DOHH2 (cell line): ENCODE data around the gene RRP1B.
"Not testable (repeated sequence)": the region's sequence is repeated elsewhere in the genome, so short reads cannot be mapped to it uniquely, and the experiment has no call there.

Experiments used
- H3F3A ChIP-seq: fragments of 200-600 bp; sonication (generic), shearing (Covaris generic); 2 replicates; pipeline ENCODE4 v1.6.0; 2016; ENCODE audit warnings: antibody characterized with exemption, mild to moderate bottlenecking; ENCODE audit not compliant: control insufficient read depth, insufficient read depth
- H3K27ac ChIP-seq: fragments of 200-600 bp; sonication (generic); 2 replicates; pipeline ENCODE4 v1.5.1; 2014; ENCODE audit warnings: low read depth, mild to moderate bottlenecking, low read length, moderate library complexity
- H3K27me3 ChIP-seq: fragments of 200-600 bp; sonication (generic); 2 replicates; pipeline ENCODE4 v1.6.1; 2014; ENCODE audit warnings: mild to moderate bottlenecking, low read length, mixed read lengths; ENCODE audit not compliant: control insufficient read depth
- H3K36me3 ChIP-seq: fragments of 200-600 bp; sonication (generic); 2 replicates; pipeline ENCODE4 v1.6.1; 2014; ENCODE audit warnings: mild to moderate bottlenecking, low read length, moderate library complexity, mixed read lengths; ENCODE audit not compliant: control insufficient read depth
- H3K4me1 ChIP-seq: fragments of 200-600 bp; sonication (generic); 2 replicates; pipeline ENCODE4 v1.6.1; 2014; ENCODE audit warnings: mild to moderate bottlenecking, low read length, mixed read lengths; ENCODE audit not compliant: control insufficient read depth
- H3K4me2 ChIP-seq: fragments of 200-600 bp; sonication (generic); 2 replicates; pipeline ENCODE4 v1.6.0; 2014; ENCODE audit warnings: mild to moderate bottlenecking, low read length, moderate library complexity
- H3K4me3 ChIP-seq: fragments of 200-600 bp; sonication (generic); 2 replicates; pipeline ENCODE4 v1.5.1; 2014; ENCODE audit warnings: mild to moderate bottlenecking, low read length, mixed read lengths
- H3K79me2 ChIP-seq: fragments of 200-600 bp; sonication (generic); 2 replicates; pipeline ENCODE4 v1.6.1; 2014; ENCODE audit warnings: mild to moderate bottlenecking, low read length, mixed read lengths; ENCODE audit not compliant: control insufficient read depth
- H3K9me2 ChIP-seq: fragments of 200-600 bp; sonication (generic); replicated peaks from 2 replicates; pipeline ENCODE4 v1.6.1; 2014; ENCODE audit warnings: mild to moderate bottlenecking, low read length, mixed read lengths; ENCODE audit not compliant: control insufficient read depth
- H3K9me3 ChIP-seq: fragments of 200-600 bp; sonication (generic); 2 replicates; pipeline ENCODE4 v1.6.1; 2014; ENCODE audit warnings: antibody characterized with exemption, low read length, mixed read lengths; ENCODE audit not compliant: control insufficient read depth, insufficient read depth
- H4K20me1 ChIP-seq: fragments of 200-600 bp; sonication (generic); 2 replicates; pipeline ENCODE4 v1.6.0; 2014; ENCODE audit warnings: low read depth, mild to moderate bottlenecking, antibody characterized with exemption, low read length, moderate library complexity; ENCODE audit not compliant: control insufficient read depth, insufficient read depth
- CTCF ChIP-seq: fragments of 200-600 bp; sonication (generic); IDR thresholded peaks from one replicate; pipeline ENCODE4 v1.5.1; 2014; ENCODE audit warnings: antibody characterized with exemption, mild to moderate bottlenecking, low read depth, low read length; ENCODE audit not compliant: poor library complexity, severe bottlenecking
- EZH2phosphoT487 ChIP-seq: fragments of 200-600 bp; sonication (generic); IDR thresholded peaks from 2 replicates; pipeline ENCODE4 v1.6.1; 2017; ENCODE audit warnings: borderline replicate concordance, mild to moderate bottlenecking, antibody characterized with exemption, low read length, moderate library complexity, mixed read lengths

Gene RRP1B

GRCh38 chr21:43614839-43615238 is 44.5 kb upstream of the RRP1B start:
- H3K27me3 ChIP-seq, result no peaks in the 10 kb centered on the region
- no peaks in the 10 kb centered on the region for H3F3A ChIP-seq
- no peak overlapping the region for H3K27ac ChIP-seq
- no peak overlapping the region for H3K4me2 ChIP-seq
- no peak for TF ChIP-seq EZH2phosphoT487
- TF ChIP-seq CTCF, result no peak
- H3K4me1 ChIP-seq, result no peaks in the 10 kb centered on the region
- H3K79me2 ChIP-seq, result no peaks in the 10 kb centered on the region
- H3K9me3 ChIP-seq, result no peaks in the 10 kb centered on the region
- no peaks in the 10 kb centered on the region for H3K36me3 ChIP-seq
- H3K9me2 ChIP-seq, result no peaks in the 10 kb centered on the region
- H3K4me3 ChIP-seq, result no peak overlapping the region
- H4K20me1 ChIP-seq, result no peaks in the 10 kb centered on the region

- not testable (repeated sequence) for H3K36me3 ChIP-seq, H3F3A ChIP-seq, H3K27me3 ChIP-seq, H3K4me2 ChIP-seq, H3K9me2 ChIP-seq, H3K27ac ChIP-seq, H3K4me3 ChIP-seq, H3K79me2 ChIP-seq, H3K9me3 ChIP-seq, H4K20me1 ChIP-seq
- H3K4me1 ChIP-seq, result peaks cover 10% of the 10 kb centered on the region
These were observed 42.5 kb upstream of the RRP1B start for GRCh38 chr21:43616861-43617260.

GRCh38 chr21:43618940-43619339 is 40.4 kb upstream of the RRP1B start:
- Histone ChIP-seq H3K4me2 (no peak overlapping the region), H3K36me3 (no peaks in the 10 kb centered on the region), H3F3A (no peaks in the 10 kb centered on the region), H3K9me2 (no peaks in the 10 kb centered on the region), H3K4me3 (no peak overlapping the region), H3K27ac (no peak overlapping the region), H3K79me2 (no peaks in the 10 kb centered on the region), H3K4me1 (peaks cover 16% of the 10 kb centered on the region), H3K27me3 (no peaks in the 10 kb centered on the region), H4K20me1 (no peaks in the 10 kb centered on the region), H3K9me3 (no peaks in the 10 kb centered on the region)
- TF ChIP-seq CTCF, result no peak
- TF ChIP-seq EZH2phosphoT487, result no peak

GRCh38 chr21:43619344-43619743 is 40.0 kb upstream of the RRP1B start:
- H3K4me1 ChIP-seq, result peaks cover 16% of the 10 kb centered on the region
- H3K4me2 ChIP-seq, result no peak overlapping the region
- H3K9me3 ChIP-seq, result no peaks in the 10 kb centered on the region
- H3K79me2 ChIP-seq, result no peaks in the 10 kb centered on the region
- H3F3A ChIP-seq, result no peaks in the 10 kb centered on the region
- H3K27ac ChIP-seq, result no peak overlapping the region
- no peaks in the 10 kb centered on the region for H4K20me1 ChIP-seq
- TF ChIP-seq CTCF, result no peak
- no peak for TF ChIP-seq EZH2phosphoT487
- no peak overlapping the region for H3K4me3 ChIP-seq
- H3K9me2 ChIP-seq, result no peaks in the 10 kb centered on the region
- H3K27me3 ChIP-seq, result no peaks in the 10 kb centered on the region
- H3K36me3 ChIP-seq, result no peaks in the 10 kb centered on the region
